Transverse colon (tissue), 4 donors: Measurements from ENCODE around the gene MRPL54. TPM values are rescaled to one million over a fixed set of nuclear protein-coding genes. Genes with fewer than 3 reads are reported as not detected.
"Not testable (repeated sequence)": the region's sequence is repeated elsewhere in the genome, so short reads cannot be mapped to it uniquely, and the experiment has no call there.

Experiments
- DNase-seq: peaks from one replicate; pipeline ENCODE4 v3.0.0-alpha.2; 2019
- H3K27ac ChIP-seq, 4 donors: fragments of 200-600 bp; sonication (generic); 2 replicates each; pipeline ENCODE4 v1.5.1; 2016 to 2018; ENCODE audit warnings: inconsistent platforms in 4 of 4
- H3K27me3 ChIP-seq: fragments of 200-600 bp; sonication (generic); 2 replicates; pipeline ENCODE4 v1.5.1; 2017; ENCODE audit warnings: inconsistent platforms
- H3K36me3 ChIP-seq, 4 donors: fragments of 200-600 bp; sonication (generic); 2 replicates each; pipeline ENCODE4 v1.5.1; 2017 to 2019; ENCODE audit warnings: inconsistent platforms in 4 of 4
- H3K4me1 ChIP-seq, 4 donors: fragments of 200-600 bp; sonication (generic); 2 replicates each; pipeline ENCODE4 v1.5.1; 2017 to 2020; ENCODE audit warnings: inconsistent platforms in 4 of 4
- H3K4me3 ChIP-seq, 4 donors: fragments of 200-600 bp; sonication (generic); 1 replicate in 1 of 4; 2 replicates in 3 of 4; pipeline versions ENCODE4 v1.5.1 to v1.6.1; 2017 to 2019; ENCODE audit warnings: inconsistent platforms in 4 of 4
- H3K9me3 ChIP-seq, 2 donors: fragments of 200-600 bp; sonication (generic); 2 replicates each; pipeline ENCODE4 v1.5.1; 2017 to 2019; ENCODE audit warnings: inconsistent platforms in 2 of 2
- CTCF ChIP-seq, 5 experiments: fragments of 200-600 bp in 3 of 5; fragments of 450-650 bp in 2 of 5; sonication (generic) in 3 of 5; IDR thresholded peaks; 1 replicate in 2 of 5; 2 replicates in 3 of 5; pipeline ENCODE4 v1.5.1; 2016 to 2017; ENCODE audit warnings: antibody characterized with exemption in 5 of 5, inconsistent platforms in 3 of 5, mild to moderate bottlenecking in 2 of 5, moderate library complexity in 1 of 5
- EP300 ChIP-seq: sonication (generic); formaldehyde crosslinking; IDR thresholded peaks from one replicate; pipeline ENCODE4 v1.6.1; 2017; ENCODE audit warnings: antibody characterized with exemption, low read depth
- POLR2A ChIP-seq: fragments of 450-650 bp; IDR thresholded peaks from one replicate; pipeline ENCODE4 v1.6.1; 2016; ENCODE audit warnings: antibody characterized with exemption, mild to moderate bottlenecking, moderate library complexity
- POLR2AphosphoS5 ChIP-seq, 3 donors: sonication (generic); formaldehyde crosslinking; IDR thresholded peaks; one replicate each; pipeline ENCODE4 v1.6.1; 2016; ENCODE audit warnings: antibody characterized with exemption in 3 of 3
- WGBS, 2 donors: methylation state at CpG; one replicate each; pipeline ENCODE4 v1.1.5; 2018; ENCODE audit warnings: low coverage in 1 of 2; 5-methylcytosine and 5-hydroxymethylcytosine counted together
- in situ Hi-C, 4 donors: fragments of 200-750 bp; cut with MboI; loops; one replicate each; pipeline versions ENCODE4 v1.15.0 to v1.15.1; 2017; ENCODE audit warnings: low sequenced_read_pairs in 3 of 4, low pct_ligation_motif_present in 1 of 4, low pct_unique_long_range_greater_than_20kb in 1 of 4
- intact Hi-C: fragments of 100-400 bp; cut with DNase I; formaldehyde crosslinking; loops from one replicate; pipeline ENCODE4 v1.15.1; 2023; ENCODE audit warnings: low total_unique reads
- total RNA-seq, 4 donors: library from RNA; depleted of rRNA; stranded (reverse); fragments of >200 nt; gene quantifications; one replicate each; pipeline ENCODE4 v1.1.0, GENCODE V29; 2016

MRPL54 gene
- total RNA-seq, 4 donors from 2014 or later: 38.0 to 72.2 (median 52.1) TPM

GRCh38 chr19:3810708-3811355, 48.4 kb downstream of the MRPL54 start:
- 72% methylated on average over 36 of the region's 38 CpGs; no CpG with 5 or more reads in 1 of the 2 donors for WGBS, 2 donors
- TF ChIP-seq CTCF (IDR thresholded peaks at IDR 0.05): no peak
- no peak for TF ChIP-seq POLR2A
- no peak for TF ChIP-seq POLR2AphosphoS5 (IDR thresholded peaks at IDR 0.05)
- no peak for TF ChIP-seq EP300
- Histone ChIP-seq H3K4me3 (no peak overlapping the region), H3K36me3 (no peaks in the 10 kb centered on the region), H3K4me1 (peaks cover 0 to 10% (median 0%) of the 10 kb centered on the region in 4 donors), H3K27me3 (no peaks in the 10 kb centered on the region), H3K9me3 (no peaks in the 10 kb centered on the region), H3K27ac (no peak overlapping the region)
- no peak for DNase-seq
- intact Hi-C loops (no loop called here), in situ Hi-C loops (no loop called here)

- peaks cover 0 to 10% (median 0%) of the 10 kb centered on the region in 4 donors for H3K4me1 ChIP-seq
- no peak for DNase-seq
- no peaks in the 10 kb centered on the region for H3K9me3 ChIP-seq
- in situ Hi-C loops (no loop called here), intact Hi-C loops (no loop called here)
- no peaks in the 10 kb centered on the region for H3K36me3 ChIP-seq
- WGBS, 2 donors: 82% methylated on average over 22 of the region's 22 CpGs; no CpG with 5 or more reads in 1 of the 2 donors
- no peaks in the 10 kb centered on the region for H3K27me3 ChIP-seq
- H3K27ac ChIP-seq: peak overlapping the region in 1 of 4 donors; percentile 56
- TF ChIP-seq CTCF (IDR thresholded peaks at IDR 0.05) (no peak), POLR2AphosphoS5 (IDR thresholded peaks at IDR 0.05) (no peak), EP300 (no peak), POLR2A (no peak)
- H3K4me3 ChIP-seq: no peak overlapping the region
Observed at GRCh38 chr19:3813473-3814392, 51.3 kb downstream of the MRPL54 start.

- Histone ChIP-seq H3K27ac (no peak overlapping the region), H3K4me1 (peaks cover 0 to 10% (median 0%) of the 10 kb centered on the region in 4 donors), H3K4me3 (no peak overlapping the region), H3K27me3 (no peaks in the 10 kb centered on the region), H3K9me3 (no peaks in the 10 kb centered on the region), H3K36me3 (no peaks in the 10 kb centered on the region)
- in situ Hi-C loops (no loop called here), intact Hi-C loops (no loop called here)
- 81 to 87% methylated on average over 4 of the region's 4 CpGs for WGBS, 2 donors
- TF ChIP-seq EP300 (no peak), POLR2AphosphoS5 (IDR thresholded peaks at IDR 0.05) (no peak), CTCF (IDR thresholded peaks at IDR 0.05) (no peak), POLR2A (no peak)
- no peak for DNase-seq
Observed at GRCh38 chr19:3814648-3815047, 52.2 kb downstream of the MRPL54 start.

GRCh38 chr19:3816148-3816547, 53.7 kb downstream of the MRPL54 start:
- H3K9me3 ChIP-seq, in situ Hi-C loops, DNase-seq, H3K4me1 ChIP-seq, H3K36me3 ChIP-seq, intact Hi-C loops, H3K27ac ChIP-seq, H3K4me3 ChIP-seq, H3K27me3 ChIP-seq: not testable (repeated sequence)
- 92 to 93% methylated on average over 4 to 9 of the region's 9 CpGs for WGBS, 2 donors
